Activated CD8-positive, alpha-beta memory T cell treated with anti-CD3 and anti-CD28 coated beads, Interleukin-2, amount 10 ng/mL, durations not matched to agents 7 days and 5 days (primary cell): ENCODE data around the gene EPM2AIP1. TPM values are rescaled to one million over a fixed set of nuclear protein-coding genes. Genes with fewer than 3 reads are reported as not detected.
"Not testable (repeated sequence)": the region's sequence is repeated elsewhere in the genome, so short reads cannot be mapped to it uniquely, and the experiment has no call there.

ENCODE experiments used
- ATAC-seq: fragments of 150-1000 bp; cut with Tn5 transposase; one replicate; pipeline ENCODE4 v1.10.0; 2021; ENCODE audit warnings: moderate library complexity
- CTCF ChIA-PET: fragments of 350-600 bp; sonication (Branson Sonifier 250); formaldehyde crosslinking; loops from one replicate; lab custom pipeline; 2021; ENCODE audit warnings: antibody characterized with exemption; lab: Charles Lee
- DNase-seq: peaks from one replicate; pipeline ENCODE4 v3.0.0-alpha.2; 2020
- H3K27ac Mint-ChIP-seq: one replicate; pipeline ENCODE4 v1.8.0; 2021; ENCODE audit warnings: mild to moderate bottlenecking, mixed read lengths
- H3K27me3 Mint-ChIP-seq: one replicate; pipeline ENCODE4 v1.8.0; 2021; ENCODE audit warnings: mixed read lengths
- H3K36me3 Mint-ChIP-seq: one replicate; pipeline ENCODE4 v1.8.0; 2021; ENCODE audit warnings: mild to moderate bottlenecking, mixed read lengths
- H3K4me1 Mint-ChIP-seq: one replicate; pipeline ENCODE4 v1.8.0; 2021; ENCODE audit warnings: mixed read lengths
- H3K4me3 Mint-ChIP-seq: one replicate; pipeline ENCODE4 v1.8.0; 2021; ENCODE audit warnings: mild to moderate bottlenecking, moderate library complexity, mixed read lengths
- H3K9me3 Mint-ChIP-seq: one replicate; pipeline ENCODE4 v1.8.0; 2022; ENCODE audit warnings: low read depth, mixed read lengths
- total RNA-seq, 2 experiments: library from RNA; stranded (reverse); gene quantifications; one replicate each; pipeline ENCODE4 v1.2.3, GENCODE V29; 2021

The EPM2AIP1 gene
- total RNA-seq, 2 experiments from 2014 or later, result 20.2 to 36.3 TPM

DNA sequence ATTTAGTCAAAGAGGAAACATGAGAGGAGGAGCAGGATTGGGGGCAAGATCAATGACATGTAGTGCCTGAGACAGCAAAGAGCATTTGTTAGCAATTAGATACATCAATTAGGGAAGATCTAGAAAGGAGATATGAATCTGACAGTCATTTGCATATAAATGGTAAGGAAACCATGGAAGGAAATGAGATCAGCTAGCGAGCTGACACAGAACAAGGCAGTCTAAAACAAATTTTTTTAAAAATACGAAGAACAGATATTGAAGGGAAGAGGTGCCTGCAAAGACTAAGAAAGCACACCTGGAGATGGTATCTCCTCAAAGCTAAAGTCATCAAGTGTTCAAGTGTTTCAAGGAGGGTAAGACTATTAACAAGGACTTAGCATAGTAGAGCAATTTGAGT, 4.6 kb downstream of the EPM2AIP1 start:
- no peak for DNase-seq
- Mint-ChIP-seq H3K36me3 (peaks cover 74% of the 10 kb centered on the region), H3K27ac (peak overlapping the region; percentile 11), H3K27me3 (no peaks in the 10 kb centered on the region), H3K4me3 (peak overlapping the region; percentile 67), H3K9me3 (no peaks in the 10 kb centered on the region), H3K4me1 (peaks cover 38% of the 10 kb centered on the region)
- CTCF ChIA-PET, result interaction anchor here (0.9 to 2.6 kb wide), 5 partner anchors 9 to 225 kb away, joined by 3 to 15 read pairs (median 4); no protein-coding TSS in a partner anchor
- ATAC-seq, result no peak

DNA sequence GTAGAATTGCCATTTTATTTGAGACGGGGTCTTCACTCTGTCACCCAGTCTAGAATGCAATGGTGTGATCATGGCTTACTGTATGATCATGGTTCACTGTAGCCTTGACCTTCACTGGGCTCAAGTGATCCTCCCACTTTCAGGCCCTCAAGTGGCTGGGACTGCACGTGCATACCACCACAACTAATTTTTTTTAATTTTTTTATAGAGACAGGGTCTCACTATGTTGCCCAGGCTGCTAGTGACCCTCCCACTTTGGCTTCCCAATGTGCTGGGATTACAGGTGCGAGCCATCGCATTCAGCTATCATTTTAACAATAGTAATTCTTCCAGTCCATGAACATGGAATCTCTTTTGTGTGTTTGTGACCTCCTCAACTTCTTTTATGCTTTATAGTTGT, 11.9 kb downstream of the EPM2AIP1 start:
- Mint-ChIP-seq H3K27ac (no peak overlapping the region), H3K4me1 (peaks cover 3% of the 10 kb centered on the region), H3K9me3 (peaks cover 8% of the 10 kb centered on the region), H3K36me3 (peaks cover 62% of the 10 kb centered on the region), H3K4me3 (no peak overlapping the region), H3K27me3 (no peaks in the 10 kb centered on the region)
- ATAC-seq, result no peak
- no peak for DNase-seq
- CTCF ChIA-PET, result no interaction called here

DNA sequence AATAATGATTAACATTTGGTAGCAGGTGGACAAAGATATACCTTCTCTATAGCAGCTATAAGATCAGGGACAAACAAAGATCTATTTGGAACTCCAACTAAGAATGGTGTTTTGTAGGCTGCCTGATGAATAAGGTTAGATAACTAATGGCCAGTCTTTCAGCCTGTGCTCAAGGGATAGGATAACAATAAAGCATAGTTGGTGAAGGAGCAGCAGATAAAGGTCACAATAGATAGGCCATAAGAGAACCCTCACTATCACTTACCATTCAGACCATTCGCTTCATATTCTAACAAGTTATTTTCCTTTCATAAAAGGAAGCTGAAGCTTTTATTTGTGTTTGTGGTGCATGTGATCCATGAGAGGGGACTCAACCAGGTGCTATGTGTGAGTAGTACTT, 19.8 kb downstream of the EPM2AIP1 start:
- no peaks in the 10 kb centered on the region for H3K9me3 Mint-ChIP-seq
- ATAC-seq (no peak), DNase-seq (no peak)
- CTCF ChIA-PET, result interaction anchor here (0.8 to 1.6 kb wide), 4 partner anchors 13 to 16 kb away, joined by 4 to 7 read pairs (median 4); no protein-coding TSS in a partner anchor
- H3K27me3 Mint-ChIP-seq, result no peaks in the 10 kb centered on the region
- no peak overlapping the region for H3K27ac Mint-ChIP-seq
- no peak overlapping the region for H3K4me3 Mint-ChIP-seq
- peaks cover 26% of the 10 kb centered on the region for H3K4me1 Mint-ChIP-seq
- peaks cover 18% of the 10 kb centered on the region for H3K36me3 Mint-ChIP-seq

DNA sequence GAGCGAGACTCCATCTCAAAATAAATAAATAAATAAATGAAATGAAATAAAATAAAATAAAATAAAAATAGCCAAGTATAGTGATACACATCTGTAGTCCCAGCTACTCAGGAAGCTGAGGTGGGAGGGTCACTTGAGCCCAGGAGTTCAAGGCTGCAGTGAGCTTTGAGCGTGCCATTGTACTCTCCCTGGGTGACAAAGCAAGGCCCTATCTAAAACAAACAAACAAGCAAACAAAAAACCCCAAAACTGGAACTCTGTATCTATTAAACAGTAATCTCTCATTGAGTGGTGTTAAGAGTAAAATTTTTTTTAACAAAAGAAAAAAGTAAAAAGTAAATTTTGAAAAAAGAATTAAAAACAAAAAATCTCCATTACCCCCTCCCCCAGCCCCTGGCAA, 20.8 kb downstream of the EPM2AIP1 start:
- H3K4me1 Mint-ChIP-seq, result peaks cover 26% of the 10 kb centered on the region

DNA sequence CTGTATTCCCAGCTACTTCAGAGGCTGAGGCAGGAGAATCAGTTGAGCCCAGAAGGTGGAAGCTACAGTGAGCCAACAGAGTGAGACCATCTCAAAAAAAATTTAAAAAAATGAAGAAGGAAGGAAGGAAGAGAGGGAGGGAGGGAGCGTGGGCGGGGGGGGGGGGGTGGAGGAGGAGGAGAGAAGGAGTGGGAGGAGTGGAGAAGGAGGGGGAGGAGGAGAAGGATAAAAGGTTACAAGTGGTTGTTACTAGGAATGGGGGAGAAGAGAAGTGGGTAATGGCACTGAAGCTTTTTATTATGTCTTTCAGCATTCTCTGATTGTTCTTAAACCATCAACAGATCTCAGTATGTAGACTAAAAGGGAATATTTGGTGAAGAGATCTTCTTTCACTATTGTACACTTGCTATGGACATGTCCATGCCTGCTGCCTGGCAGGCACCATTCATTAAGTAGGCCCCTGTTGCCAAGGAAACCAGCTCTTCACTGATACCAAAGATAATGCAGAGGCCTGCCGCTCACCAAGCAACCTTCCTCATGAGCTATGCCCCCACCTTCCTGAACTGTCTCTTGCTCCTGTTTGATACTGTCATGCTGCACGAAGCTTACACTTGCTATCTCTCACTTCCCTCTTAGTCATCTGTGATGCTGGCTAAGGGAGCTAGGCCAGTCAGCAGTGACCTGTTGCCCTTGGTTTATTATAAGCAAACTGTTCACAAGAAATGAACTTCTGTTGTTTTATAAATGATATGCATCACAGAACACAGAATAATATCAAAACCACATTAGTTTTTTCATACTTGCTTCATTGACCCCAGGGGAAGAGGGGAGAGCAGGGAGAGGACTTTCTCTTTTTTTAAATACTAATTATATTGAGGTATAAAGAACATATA, 23.1 kb downstream of the EPM2AIP1 start:
- CTCF ChIA-PET, result interaction anchor here (0.9 to 2.2 kb wide), 6 partner anchors 10 to 26 kb away, joined by 3 to 11 read pairs (median 6); partner anchors contain the start of genes EPM2AIP1 and MLH1
- Mint-ChIP-seq H3K27ac (no peak overlapping the region), H3K4me1 (peaks cover 27% of the 10 kb centered on the region), H3K9me3 (no peaks in the 10 kb centered on the region), H3K4me3 (no peak overlapping the region), H3K27me3 (no peaks in the 10 kb centered on the region), H3K36me3 (peaks cover 8% of the 10 kb centered on the region)
- ATAC-seq (peak; percentile 94), DNase-seq (peak; percentile 62)

More for the DNA sequence above, 20.8 kb downstream of the EPM2AIP1 start:
- Mint-ChIP-seq H3K27me3 (no peaks in the 10 kb centered on the region), H3K4me3 (no peak overlapping the region), H3K9me3 (no peaks in the 10 kb centered on the region), H3K36me3 (peaks cover 16% of the 10 kb centered on the region), H3K27ac (no peak overlapping the region)
- no peak for ATAC-seq
- CTCF ChIA-PET, result interaction anchor here (0.9 to 1.7 kb wide), 3 partner anchors 14 to 18 kb away, joined by 3 to 4 read pairs (median 3); no protein-coding TSS in a partner anchor
- no peak for DNase-seq

DNA sequence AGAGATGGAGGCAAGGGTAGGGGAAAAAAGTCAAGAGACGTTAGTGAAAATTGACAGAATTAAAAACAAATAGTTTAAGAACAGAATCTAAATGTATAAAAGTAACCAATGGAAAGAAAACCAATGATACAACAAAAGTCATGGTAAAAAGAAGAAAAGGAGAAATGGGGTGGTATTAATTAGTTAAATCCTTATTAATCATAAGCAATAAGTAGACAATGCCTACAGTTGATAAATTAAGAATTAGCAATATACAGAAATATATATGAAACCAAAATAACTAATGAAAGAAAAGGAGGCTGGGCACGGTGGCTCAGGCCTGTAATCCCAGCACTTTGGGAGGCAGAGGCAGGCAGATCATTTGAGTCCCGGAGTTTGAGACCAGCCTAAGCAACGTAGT, 23.8 kb downstream of the EPM2AIP1 start:
- Mint-ChIP-seq H3K4me1 (peaks cover 29% of the 10 kb centered on the region), H3K36me3 (peaks cover 5% of the 10 kb centered on the region), H3K4me3 (no peak overlapping the region), H3K27me3 (no peaks in the 10 kb centered on the region), H3K27ac (no peak overlapping the region), H3K9me3 (no peaks in the 10 kb centered on the region)
- CTCF ChIA-PET, result interaction anchor here (1.1 to 2.2 kb wide), 4 partner anchors 9 to 20 kb away, joined by 3 to 11 read pairs (median 6); no protein-coding TSS in a partner anchor
- ATAC-seq (no peak), DNase-seq (no peak)

DNA sequence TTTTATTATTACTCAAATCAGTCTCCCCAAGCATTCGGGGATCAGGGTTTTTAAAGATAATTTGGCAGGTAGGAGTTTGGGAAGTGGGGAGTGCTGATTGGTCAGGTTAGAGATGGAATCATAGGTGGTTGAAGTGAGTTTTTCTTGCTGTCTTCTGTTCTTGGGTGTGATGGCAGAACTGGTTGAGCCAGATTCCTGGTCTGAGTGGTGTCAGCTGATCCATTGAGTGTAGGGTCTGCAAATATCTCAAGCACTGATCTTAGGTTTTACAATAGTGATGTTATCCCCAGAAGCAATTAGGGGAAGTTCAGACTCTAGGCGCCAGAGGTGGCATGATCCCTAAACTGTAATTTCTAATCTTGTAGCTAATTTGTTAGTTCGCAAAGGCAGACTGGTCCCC, 27.5 kb downstream of the EPM2AIP1 start:
- no peak for DNase-seq
- no peaks in the 10 kb centered on the region for H3K27me3 Mint-ChIP-seq
- H3K36me3 Mint-ChIP-seq, result no peaks in the 10 kb centered on the region
- no peak overlapping the region for H3K27ac Mint-ChIP-seq
- H3K4me3 Mint-ChIP-seq, result no peak overlapping the region
- H3K9me3 Mint-ChIP-seq, result no peaks in the 10 kb centered on the region
- ATAC-seq, result no peak
- H3K4me1 Mint-ChIP-seq, result peaks cover 15% of the 10 kb centered on the region
- CTCF ChIA-PET, result no interaction called here

DNA sequence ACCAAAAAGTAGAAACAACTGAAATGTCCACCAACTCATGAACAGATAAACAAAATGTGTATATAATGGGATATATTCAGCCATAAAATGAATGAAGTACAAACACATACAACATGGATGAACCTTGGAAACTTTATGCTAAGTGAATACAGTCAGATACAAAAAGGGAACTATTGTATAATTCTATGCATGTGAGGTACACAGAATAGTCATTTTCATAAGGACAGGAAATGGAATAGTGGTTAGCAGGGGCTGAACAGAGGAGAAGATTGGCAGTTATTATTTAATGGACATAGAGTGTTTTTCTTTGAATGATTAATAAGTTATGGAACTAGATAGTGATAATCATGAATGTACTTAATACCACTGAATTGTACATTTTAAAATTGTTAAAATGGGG, 28.1 kb downstream of the EPM2AIP1 start:
- H3K36me3 Mint-ChIP-seq, result no peaks in the 10 kb centered on the region
- H3K27me3 Mint-ChIP-seq, result no peaks in the 10 kb centered on the region

DNA sequence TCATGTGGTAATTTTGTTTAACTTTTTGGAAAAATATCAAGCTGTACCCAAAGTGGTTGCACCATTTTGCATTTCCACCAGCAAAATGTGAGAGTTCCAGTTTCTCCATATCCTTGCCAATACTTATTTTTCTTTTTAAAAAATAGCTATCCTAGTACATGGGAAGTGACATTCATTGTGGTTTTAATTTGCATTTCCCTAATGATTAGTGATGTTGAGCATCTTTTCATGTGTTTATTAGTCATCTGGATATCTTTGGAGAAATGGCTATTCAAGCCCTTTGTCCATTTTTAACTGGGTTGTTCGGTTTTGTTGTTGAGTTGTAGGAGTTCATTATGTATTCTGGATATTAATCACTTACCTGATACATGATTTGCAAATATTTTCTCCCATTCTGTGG, 28.6 kb downstream of the EPM2AIP1 start:
- Mint-ChIP-seq H3K27me3 (no peaks in the 10 kb centered on the region), H3K27ac (no peak overlapping the region), H3K4me3 (no peak overlapping the region), H3K36me3 (no peaks in the 10 kb centered on the region), H3K4me1 (peaks cover 10% of the 10 kb centered on the region), H3K9me3 (no peaks in the 10 kb centered on the region)
- no peak for DNase-seq
- CTCF ChIA-PET, result no interaction called here
- ATAC-seq, result no peak

More for the DNA sequence above, 28.1 kb downstream of the EPM2AIP1 start:
- DNase-seq (no peak), ATAC-seq (no peak)
- CTCF ChIA-PET, result no interaction called here
- Mint-ChIP-seq H3K9me3 (no peaks in the 10 kb centered on the region), H3K4me1 (peaks cover 11% of the 10 kb centered on the region), H3K27ac (no peak overlapping the region), H3K4me3 (no peak overlapping the region)

DNA sequence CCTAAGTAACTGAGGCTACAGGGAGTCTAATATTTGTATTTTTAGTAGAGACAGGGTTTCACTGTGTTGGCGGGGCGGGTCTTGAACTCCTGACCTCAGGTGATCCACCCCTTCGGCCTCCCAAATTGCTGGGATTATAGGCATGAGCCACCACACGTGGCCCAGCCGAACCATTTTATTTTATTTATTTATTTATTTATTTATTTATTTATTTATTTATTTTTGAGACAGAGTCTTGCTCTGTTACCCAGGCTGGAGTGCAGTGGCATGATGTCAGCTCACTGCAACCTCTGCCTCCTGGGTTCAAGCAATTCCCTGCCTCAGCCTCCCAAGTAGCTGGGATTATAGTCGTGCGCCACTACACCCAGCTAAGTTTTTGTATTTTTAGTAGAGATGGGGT, 29.9 kb downstream of the EPM2AIP1 start:
- H3K4me1 Mint-ChIP-seq, result peaks cover 14% of the 10 kb centered on the region
- H3K27ac Mint-ChIP-seq, H3K4me3 Mint-ChIP-seq, CTCF ChIA-PET, H3K9me3 Mint-ChIP-seq, H3K27me3 Mint-ChIP-seq, ATAC-seq, DNase-seq, H3K36me3 Mint-ChIP-seq: not testable (repeated sequence)

DNA sequence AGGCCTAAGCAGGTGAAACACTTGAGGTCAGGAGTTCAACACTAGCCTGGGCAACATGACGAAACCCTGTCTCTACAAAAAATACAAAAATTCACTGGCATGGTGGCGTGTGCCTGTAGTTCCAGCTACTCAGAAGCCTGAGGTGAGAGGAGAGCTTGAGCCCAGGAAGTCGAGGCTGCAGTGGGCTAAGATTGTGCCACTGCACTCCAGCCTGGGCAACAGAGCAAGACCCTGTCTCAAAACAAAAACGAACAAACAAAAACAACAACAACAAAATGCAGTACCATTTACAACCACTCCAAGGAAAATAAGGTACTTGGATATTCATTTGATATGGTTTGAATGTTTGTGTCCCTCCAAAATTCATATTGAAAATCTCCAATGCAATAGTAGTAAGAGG, 32.4 kb downstream of the EPM2AIP1 start:
- Mint-ChIP-seq H3K4me3 (no peak overlapping the region), H3K27ac (no peak overlapping the region), H3K9me3 (no peaks in the 10 kb centered on the region), H3K36me3 (no peaks in the 10 kb centered on the region), H3K27me3 (no peaks in the 10 kb centered on the region), H3K4me1 (peaks cover 16% of the 10 kb centered on the region)
- CTCF ChIA-PET, result interaction anchor here (1.1 to 6.7 kb wide), 7 partner anchors 9 to 231 kb away, joined by 3 to 65 read pairs (median 8); no protein-coding TSS in a partner anchor
- no peak for DNase-seq
- no peak for ATAC-seq

DNA sequence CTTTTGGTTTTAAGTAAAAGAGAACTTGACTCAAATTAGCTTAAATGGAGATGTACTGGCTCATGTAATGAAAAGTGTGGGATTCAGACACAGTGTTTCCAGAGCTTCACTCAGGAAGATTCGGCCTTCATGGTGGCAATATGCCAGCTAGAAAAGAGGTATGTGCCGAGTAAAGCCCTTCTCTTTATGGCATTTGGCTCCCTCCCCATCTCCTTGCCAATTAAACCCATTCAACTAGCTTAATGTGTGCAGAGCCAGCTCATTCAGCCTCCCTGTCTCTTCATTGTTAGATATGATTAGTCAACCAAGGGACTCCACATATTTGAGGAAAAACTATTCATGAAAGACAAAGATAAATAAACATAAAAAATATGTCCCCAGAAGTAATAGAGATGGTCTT, 33.1 kb downstream of the EPM2AIP1 start:
- peaks cover 15% of the 10 kb centered on the region for H3K4me1 Mint-ChIP-seq
- no peaks in the 10 kb centered on the region for H3K9me3 Mint-ChIP-seq
- no peak overlapping the region for H3K4me3 Mint-ChIP-seq
- H3K27ac Mint-ChIP-seq, result no peak overlapping the region
- no peaks in the 10 kb centered on the region for H3K27me3 Mint-ChIP-seq
- CTCF ChIA-PET, result interaction anchor here (0.8 to 6.7 kb wide), 12 partner anchors 8 to 230 kb away, joined by 3 to 65 read pairs (median 6); no protein-coding TSS in a partner anchor
- H3K36me3 Mint-ChIP-seq, result no peaks in the 10 kb centered on the region
- DNase-seq, result no peak
- ATAC-seq, result no peak

DNA sequence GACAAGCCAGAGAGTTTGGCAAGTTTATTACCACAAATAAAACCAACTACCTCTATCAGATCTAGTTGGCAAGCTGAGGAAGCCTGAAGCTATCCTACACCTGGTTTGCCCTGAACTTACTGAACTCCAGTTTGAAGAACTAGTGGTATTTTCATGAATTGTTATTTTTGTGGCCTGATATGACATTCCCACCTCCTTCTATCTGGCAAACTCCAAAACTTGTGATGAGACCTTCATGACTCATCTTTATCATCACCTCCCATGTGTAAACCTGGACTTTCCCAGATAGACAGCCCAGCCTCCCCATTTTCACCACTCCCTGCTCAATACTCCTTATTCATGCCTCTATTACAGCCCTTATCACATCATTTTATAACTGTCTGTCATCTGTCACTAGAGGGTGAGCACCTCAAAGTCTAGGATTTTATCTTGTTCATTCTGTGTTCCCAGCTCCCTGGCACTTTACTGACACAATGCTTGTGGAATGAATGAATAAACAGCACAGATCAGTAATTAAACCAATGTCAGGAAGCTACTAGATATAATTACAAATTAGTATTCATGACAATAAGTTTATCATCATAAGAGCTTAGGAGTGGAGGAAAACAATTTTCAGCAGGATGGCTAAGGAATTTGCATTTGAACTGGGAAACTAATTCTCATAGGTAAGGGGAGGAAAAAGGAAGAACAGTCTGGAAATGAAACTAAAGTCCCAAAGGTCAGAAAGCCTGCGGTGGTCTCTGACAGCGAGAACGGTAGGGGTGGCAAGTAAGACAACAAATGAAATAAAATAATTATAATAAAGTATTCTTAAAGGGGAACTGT, 34.9 kb downstream of the EPM2AIP1 start:
- DNase-seq, result no peak
- Mint-ChIP-seq H3K27me3 (no peaks in the 10 kb centered on the region), H3K4me1 (peaks cover 12% of the 10 kb centered on the region), H3K27ac (no peak overlapping the region), H3K4me3 (no peak overlapping the region), H3K9me3 (no peaks in the 10 kb centered on the region), H3K36me3 (no peaks in the 10 kb centered on the region)
- CTCF ChIA-PET, result interaction anchor here (0.6 to 6.7 kb wide), 45 partner anchors 8 to 992 kb away, joined by 3 to 65 read pairs (median 4); partner anchors contain the start of genes EPM2AIP1, MLH1 and TRANK1
- no peak for ATAC-seq
